Astrocyte (in vitro differentiated cells and primary cell): Measurements from ENCODE around the gene ANKH.

Experiments
- CTCF ChIP-seq: IDR thresholded peaks from 2 replicates; pipeline ENCODE4 v1.5.1; 2011; ENCODE audit warnings: low read depth, mild to moderate bottlenecking, inconsistent platforms, low read length, moderate library complexity; ENCODE audit not compliant: insufficient read depth
- EZH2 ChIP-seq: IDR thresholded peaks from 2 replicates; pipeline ENCODE4 v1.6.1; 2012; ENCODE audit warnings: mild to moderate bottlenecking, low read length, inconsistent platforms; ENCODE audit not compliant: insufficient read depth

GRCh38 chr5:14664270-14665100, 207.1 kb downstream of the ANKH start, which contains the start of gene OTULIN:
- TF ChIP-seq CTCF (no peak), EZH2 (no peak)
